ENCODE measurements around the gene COL4A6.
A peak's percentile ranks its signal among the peaks of the same experiment; 100 is the strongest.

The COL4A6 gene

GRCh38 chrX:108126661-108127060 lies 311.6 kb downstream of the COL4A6 start:
- Histone ChIP-seq H2BK12ac (ENCODE audit: low read length in 2 of 2) (no peak overlapping the region), H3K14ac (ENCODE audit: low read length in 2 of 2) (no peak overlapping the region), H4K8ac (ENCODE audit: low read length) (no peak overlapping the region), H3K4me2 (ENCODE audit: low read length, poor library complexity, severe bottlenecking) (no peak overlapping the region), H4K91ac (ENCODE audit: low read length) (no peak overlapping the region), H3K79me1 (replicated peaks; ENCODE audit: low read length, poor library complexity, severe bottlenecking) (no peaks in the 10 kb centered on the region), H3K4ac (ENCODE audit: low read depth in 1 of 2, low read length in 2 of 2) (no peak overlapping the region), H3K9me3 (ENCODE audit: control insufficient read depth, low read length) (no peaks in the 10 kb centered on the region), H2AK5ac (ENCODE audit: low read length, severe bottlenecking) (no peak overlapping the region), H3K36me3 (ENCODE audit: control insufficient read depth in 1 of 2, insufficient read depth in 2 of 2, low read depth in 1 of 2, low read length in 2 of 2) (peaks cover 0 to 10% of the 10 kb centered on the region in 2 experiments), H3K4me1 (ENCODE audit: control insufficient read depth, insufficient read depth, low read depth, low read length) (peaks cover 2% of the 10 kb centered on the region), H3K18ac (ENCODE audit: low read depth in 1 of 2, low read length in 2 of 2) (no peak overlapping the region), H3K23ac (ENCODE audit: low read length in 2 of 2) (no peak overlapping the region), H3K27ac (ENCODE audit: low read length, poor library complexity, severe bottlenecking) (no peak overlapping the region), H3K27me3 (ENCODE audit: control insufficient read depth in 1 of 2, insufficient read depth in 1 of 2, low read length in 2 of 2) (peaks cover 0 to 35% of the 10 kb centered on the region in 2 experiments), H3K9ac (ENCODE audit: low read length) (no peak overlapping the region), H2BK15ac (ENCODE audit: low read depth, poor library complexity, severe bottlenecking) (no peak overlapping the region), H2AFZ (ENCODE audit: low read depth, low read length) (no peak overlapping the region), H2BK5ac (ENCODE audit: low read depth, low read length, poor library complexity, severe bottlenecking) (no peak overlapping the region), H3K4me3 (ENCODE audit: insufficient read depth in 1 of 2, low read depth in 1 of 2, low read length in 2 of 2) (no peak overlapping the region), H2BK120ac (ENCODE audit: low read depth, low read length) (no peak overlapping the region)
- 50% methylated on average over 1 of the region's 2 CpGs for WGBS
- peak; percentile 19 for DNase-seq

- Histone ChIP-seq H3K4me1 (ENCODE audit: control insufficient read depth, insufficient read depth, low read depth, low read length) (peaks cover 2% of the 10 kb centered on the region), H3K27me3 (ENCODE audit: control insufficient read depth in 1 of 2, insufficient read depth in 1 of 2, low read length in 2 of 2) (peaks cover 0 to 31% of the 10 kb centered on the region in 2 experiments), H3K36me3 (ENCODE audit: control insufficient read depth in 1 of 2, insufficient read depth in 2 of 2, low read depth in 1 of 2, low read length in 2 of 2) (peaks cover 0 to 10% of the 10 kb centered on the region in 2 experiments), H3K23ac (ENCODE audit: low read length in 2 of 2) (no peak overlapping the region), H3K9ac (ENCODE audit: low read length) (peak overlapping the region; percentile 57), H3K4me3 (ENCODE audit: insufficient read depth in 1 of 2, low read depth in 1 of 2, low read length in 2 of 2) (no peak overlapping the region), H3K18ac (ENCODE audit: low read depth in 1 of 2, low read length in 2 of 2) (peak overlapping the region in 1 of 2 experiments; percentile 21), H3K9me3 (ENCODE audit: control insufficient read depth, low read length) (no peaks in the 10 kb centered on the region), H2AFZ (ENCODE audit: low read depth, low read length) (no peak overlapping the region), H3K79me1 (replicated peaks; ENCODE audit: low read length, poor library complexity, severe bottlenecking) (no peaks in the 10 kb centered on the region), H3K4ac (ENCODE audit: low read depth in 1 of 2, low read length in 2 of 2) (no peak overlapping the region), H3K27ac (ENCODE audit: low read length, poor library complexity, severe bottlenecking) (no peak overlapping the region), H2BK12ac (ENCODE audit: low read length in 2 of 2) (no peak overlapping the region), H2BK15ac (ENCODE audit: low read depth, poor library complexity, severe bottlenecking) (no peak overlapping the region), H3K4me2 (ENCODE audit: low read length, poor library complexity, severe bottlenecking) (no peak overlapping the region), H2BK120ac (ENCODE audit: low read depth, low read length) (no peak overlapping the region), H2AK5ac (ENCODE audit: low read length, severe bottlenecking) (no peak overlapping the region), H4K91ac (ENCODE audit: low read length) (peak overlapping the region; percentile 27), H3K14ac (ENCODE audit: low read length in 2 of 2) (no peak overlapping the region), H4K8ac (ENCODE audit: low read length) (no peak overlapping the region), H2BK5ac (ENCODE audit: low read depth, low read length, poor library complexity, severe bottlenecking) (no peak overlapping the region)
- no peak for DNase-seq
- WGBS, result 97% methylated on average over 3 of the region's 3 CpGs
Observed at GRCh38 chrX:108123591-108124366, 314.4 kb downstream of the COL4A6 start.

GRCh38 chrX:108122748-108123147 lies 315.5 kb downstream of the COL4A6 start:
- Histone ChIP-seq H2AFZ (ENCODE audit: low read depth, low read length) (no peak overlapping the region), H3K23ac (ENCODE audit: low read length in 2 of 2) (no peak overlapping the region), H3K4ac (ENCODE audit: low read depth in 1 of 2, low read length in 2 of 2) (no peak overlapping the region), H4K8ac (ENCODE audit: low read length) (peak overlapping the region; percentile 19), H3K4me3 (ENCODE audit: insufficient read depth in 1 of 2, low read depth in 1 of 2, low read length in 2 of 2) (no peak overlapping the region), H2BK12ac (ENCODE audit: low read length in 2 of 2) (no peak overlapping the region), H3K27me3 (ENCODE audit: control insufficient read depth in 1 of 2, insufficient read depth in 1 of 2, low read length in 2 of 2) (peaks cover 0 to 23% of the 10 kb centered on the region in 2 experiments), H3K27ac (ENCODE audit: low read length, poor library complexity, severe bottlenecking) (peak overlapping the region; percentile 7), H3K14ac (ENCODE audit: low read length in 2 of 2) (no peak overlapping the region), H3K79me1 (replicated peaks; ENCODE audit: low read length, poor library complexity, severe bottlenecking) (no peaks in the 10 kb centered on the region), H3K4me2 (ENCODE audit: low read length, poor library complexity, severe bottlenecking) (no peak overlapping the region), H3K4me1 (ENCODE audit: control insufficient read depth, insufficient read depth, low read depth, low read length) (peaks cover 2% of the 10 kb centered on the region), H2BK15ac (ENCODE audit: low read depth, poor library complexity, severe bottlenecking) (no peak overlapping the region), H3K9ac (ENCODE audit: low read length) (peak overlapping the region; percentile 57), H2BK120ac (ENCODE audit: low read depth, low read length) (no peak overlapping the region), H4K91ac (ENCODE audit: low read length) (no peak overlapping the region), H2AK5ac (ENCODE audit: low read length, severe bottlenecking) (no peak overlapping the region), H3K18ac (ENCODE audit: low read depth in 1 of 2, low read length in 2 of 2) (peak overlapping the region in 1 of 2 experiments; percentile 48), H2BK5ac (ENCODE audit: low read depth, low read length, poor library complexity, severe bottlenecking) (no peak overlapping the region), H3K36me3 (ENCODE audit: control insufficient read depth in 1 of 2, insufficient read depth in 2 of 2, low read depth in 1 of 2, low read length in 2 of 2) (peaks cover 0 to 7% of the 10 kb centered on the region in 2 experiments), H3K9me3 (ENCODE audit: control insufficient read depth, low read length) (no peaks in the 10 kb centered on the region)
- 100% methylated on average over 2 of the region's 2 CpGs for WGBS
- peak; percentile 23 for DNase-seq

GRCh38 chrX:108121291-108121690 lies 316.9 kb downstream of the COL4A6 start:
- H4K8ac ChIP-seq (ENCODE audit: low read length), result no peak overlapping the region
- H2BK120ac ChIP-seq (ENCODE audit: low read depth, low read length), result no peak overlapping the region
- H3K27ac ChIP-seq (ENCODE audit: low read length, poor library complexity, severe bottlenecking), result no peak overlapping the region
- H4K91ac ChIP-seq (ENCODE audit: low read length), result no peak overlapping the region
- no peak overlapping the region for H2AK5ac ChIP-seq (ENCODE audit: low read length, severe bottlenecking)
- no peak overlapping the region for H3K14ac ChIP-seq (ENCODE audit: low read length in 2 of 2)
- no peaks in the 10 kb centered on the region for H3K79me1 ChIP-seq (replicated peaks; ENCODE audit: low read length, poor library complexity, severe bottlenecking)
- H3K4me1 ChIP-seq (ENCODE audit: control insufficient read depth, insufficient read depth, low read depth, low read length), result peaks cover 2% of the 10 kb centered on the region
- no peak overlapping the region for H3K4me3 ChIP-seq (ENCODE audit: insufficient read depth in 1 of 2, low read depth in 1 of 2, low read length in 2 of 2)
- no peak overlapping the region for H3K4me2 ChIP-seq (ENCODE audit: low read length, poor library complexity, severe bottlenecking)
- H2BK5ac ChIP-seq (ENCODE audit: low read depth, low read length, poor library complexity, severe bottlenecking), result no peak overlapping the region
- H3K23ac ChIP-seq (ENCODE audit: low read length in 2 of 2), result no peak overlapping the region
- WGBS, result 80% methylated on average over 3 of the region's 3 CpGs
- H3K27me3 ChIP-seq (ENCODE audit: control insufficient read depth in 1 of 2, insufficient read depth in 1 of 2, low read length in 2 of 2), result peaks cover 0 to 25% of the 10 kb centered on the region in 2 experiments
- H3K18ac ChIP-seq (ENCODE audit: low read depth in 1 of 2, low read length in 2 of 2), result no peak overlapping the region
- peak overlapping the region in 1 of 2 experiments; percentile 66 for H2BK12ac ChIP-seq (ENCODE audit: low read length in 2 of 2)
- no peak overlapping the region for H3K9ac ChIP-seq (ENCODE audit: low read length)
- no peak for DNase-seq
- no peak overlapping the region for H2AFZ ChIP-seq (ENCODE audit: low read depth, low read length)
- no peaks in the 10 kb centered on the region for H3K36me3 ChIP-seq (ENCODE audit: control insufficient read depth in 1 of 2, insufficient read depth in 2 of 2, low read depth in 1 of 2, low read length in 2 of 2)
- no peaks in the 10 kb centered on the region for H3K9me3 ChIP-seq (ENCODE audit: control insufficient read depth, low read length)
- H3K4ac ChIP-seq (ENCODE audit: low read depth in 1 of 2, low read length in 2 of 2), result no peak overlapping the region
- no peak overlapping the region for H2BK15ac ChIP-seq (ENCODE audit: low read depth, poor library complexity, severe bottlenecking)
